Activated CD8-positive, alpha-beta memory T cell treated with anti-CD3 and anti-CD28 coated beads for 4 hours (primary cell): ENCODE data around the gene FAM72C.
"Not testable (repeated sequence)": the region's sequence is repeated elsewhere in the genome, so short reads cannot be mapped to it uniquely, and the experiment has no call there.

ENCODE experiments used
- DNase-seq, 2 donors: peaks; one replicate each; pipeline ENCODE4 v3.0.0-alpha.2; 2020; ENCODE audit warnings: low read depth in 2 of 2

The FAM72C gene

DNA sequence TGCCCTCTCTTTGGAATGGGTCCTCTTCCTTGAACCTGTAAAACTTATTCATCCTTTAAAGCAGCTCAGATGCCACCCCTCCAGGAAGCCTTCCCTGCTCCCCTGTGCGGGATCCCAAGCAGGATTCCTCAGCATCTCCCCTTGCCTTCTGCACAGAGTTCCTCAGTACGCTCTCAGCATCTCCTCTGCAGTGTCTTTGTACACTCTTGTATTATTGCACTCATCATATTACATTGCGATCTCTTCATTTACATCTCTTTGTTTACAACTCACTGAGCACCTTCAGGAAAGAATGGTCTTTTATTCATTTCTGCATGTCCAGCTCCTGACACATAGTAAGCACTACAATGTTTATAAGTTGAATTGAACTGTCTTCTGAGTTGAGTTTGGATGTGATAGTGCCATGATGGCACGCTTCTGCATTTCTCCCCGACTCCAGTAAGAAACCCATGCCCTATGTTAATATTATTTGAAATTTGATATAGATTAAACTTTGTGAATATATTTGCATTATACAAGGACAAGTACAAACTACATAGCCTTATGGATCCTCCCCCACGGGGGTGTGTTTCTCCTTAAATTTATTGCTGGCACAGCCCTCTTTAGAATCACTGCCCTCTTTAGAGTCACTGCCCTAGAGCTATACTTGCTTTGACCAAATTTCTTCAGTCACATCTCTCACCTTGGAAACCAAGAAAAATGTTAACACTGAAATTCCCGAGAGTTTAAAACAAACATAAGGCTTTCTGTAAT is 13.1 kb upstream of the FAM72C start:
- not testable (repeated sequence) for DNase-seq

DNA sequence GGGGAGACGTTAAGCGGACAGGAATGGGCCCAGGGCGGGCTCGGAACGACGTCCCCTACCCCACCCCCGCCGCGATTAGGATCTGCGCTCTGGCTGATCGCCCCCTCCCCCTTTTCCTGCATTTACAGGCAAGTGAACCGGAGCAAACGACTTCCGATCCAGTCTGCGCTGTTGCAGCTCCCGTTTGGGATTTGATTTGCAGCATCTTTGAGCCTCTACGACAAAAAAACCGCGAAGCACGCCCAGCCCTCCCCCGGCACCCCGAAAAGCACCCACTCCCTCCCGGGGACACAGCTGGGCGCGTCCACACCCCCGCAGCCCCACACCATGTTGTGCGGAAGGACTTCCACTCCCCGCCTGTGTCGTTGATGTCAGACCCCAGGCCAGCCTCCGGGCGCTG is 2.6 kb upstream of the FAM72C start:
- DNase-seq = not testable (repeated sequence)

DNA sequence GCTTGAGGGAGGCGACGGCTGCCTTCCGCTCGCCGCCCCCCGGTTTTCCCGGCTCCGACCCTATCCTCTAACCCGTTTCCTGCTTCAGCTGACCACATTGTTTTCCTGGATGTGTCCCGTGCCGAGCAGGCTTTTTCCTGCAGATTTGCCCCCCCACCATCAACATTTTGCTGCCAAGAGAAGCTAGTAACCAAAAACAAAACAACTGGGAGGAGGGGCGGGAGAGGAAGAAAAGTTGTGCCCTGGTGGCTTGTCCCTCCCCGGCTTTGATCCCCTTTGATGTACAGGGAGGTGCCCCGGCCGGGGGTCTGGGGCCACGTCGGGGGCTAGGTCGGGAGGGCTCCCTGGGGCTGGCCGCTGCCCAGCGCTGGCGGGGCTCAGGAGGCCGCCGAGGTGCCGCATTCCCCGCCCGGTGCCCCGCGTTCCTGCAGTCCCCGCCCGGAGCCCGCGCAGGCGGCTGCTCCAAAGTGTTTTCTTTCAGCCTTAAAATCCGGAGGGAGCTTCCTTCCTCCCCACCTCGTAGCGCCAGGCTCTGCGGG is 2.2 kb upstream of the FAM72C start:
- DNase-seq = not testable (repeated sequence)

DNA sequence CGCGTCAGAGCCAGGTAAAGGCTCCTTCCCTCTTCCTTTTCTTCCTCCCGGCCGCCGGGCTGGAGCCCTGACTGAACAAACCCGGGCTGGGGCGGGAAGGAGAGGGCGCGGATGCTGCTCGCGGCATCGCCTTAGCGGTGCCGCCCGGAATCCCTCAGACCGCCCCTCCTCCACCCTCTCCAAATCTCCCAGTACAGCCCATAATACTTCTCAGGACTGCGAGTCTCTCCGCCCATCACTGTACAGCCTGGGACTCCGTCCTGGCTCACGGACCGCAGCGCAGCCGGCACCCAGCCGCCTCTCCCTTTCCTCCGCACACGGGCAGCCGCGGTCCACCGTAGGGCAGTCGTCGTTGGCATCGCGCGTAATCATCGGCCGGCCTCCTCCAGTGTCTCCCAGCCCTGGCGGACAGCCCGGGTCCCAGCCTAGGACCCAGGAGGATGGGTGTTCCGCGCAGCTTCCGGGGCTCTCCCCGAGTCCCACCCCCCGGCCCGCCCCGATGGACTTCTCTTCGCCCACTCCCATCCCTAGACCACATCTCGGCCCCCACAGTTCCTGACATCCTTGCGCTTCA is 1.1 kb upstream of the FAM72C start:
- DNase-seq = not testable (repeated sequence)

DNA sequence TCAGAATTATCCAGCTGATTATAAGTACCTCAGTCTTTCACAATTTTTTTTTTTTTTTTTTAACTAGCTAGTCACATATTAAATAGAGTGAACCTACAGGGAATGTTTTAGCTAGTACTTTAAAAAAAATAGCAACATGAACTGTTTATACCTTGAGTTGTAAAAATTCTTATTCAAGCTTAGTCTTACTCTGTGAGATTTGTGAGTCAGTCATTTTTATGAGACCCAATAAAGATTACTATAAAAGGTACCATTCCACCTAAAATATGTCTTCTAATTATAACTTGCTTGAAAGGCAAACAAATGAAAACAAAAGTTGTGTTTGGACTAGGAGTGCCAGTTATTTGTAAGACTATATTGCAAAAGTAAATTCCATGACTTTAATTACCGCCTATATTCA is 5.9 kb downstream of the FAM72C start:
- DNase-seq = not testable (repeated sequence)

DNA sequence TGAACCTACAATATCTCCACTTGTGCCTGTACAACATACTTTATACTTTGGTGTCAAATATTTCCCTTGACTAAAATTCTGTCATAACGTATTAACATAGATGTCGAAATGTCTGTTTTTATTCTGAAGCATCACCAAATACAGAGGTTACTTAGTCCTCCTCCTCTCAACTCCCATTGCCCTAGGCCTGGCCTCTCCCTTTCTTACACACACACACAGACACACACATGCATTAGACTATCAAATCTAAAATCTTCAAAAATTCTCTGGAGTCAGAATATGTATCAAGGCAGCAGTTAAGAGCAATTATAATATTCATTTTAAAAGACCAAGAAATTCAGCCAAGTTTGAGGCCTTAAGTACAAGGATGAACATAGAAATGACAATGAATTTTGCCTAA is 7.5 kb downstream of the FAM72C start:
- DNase-seq = not testable (repeated sequence)

DNA sequence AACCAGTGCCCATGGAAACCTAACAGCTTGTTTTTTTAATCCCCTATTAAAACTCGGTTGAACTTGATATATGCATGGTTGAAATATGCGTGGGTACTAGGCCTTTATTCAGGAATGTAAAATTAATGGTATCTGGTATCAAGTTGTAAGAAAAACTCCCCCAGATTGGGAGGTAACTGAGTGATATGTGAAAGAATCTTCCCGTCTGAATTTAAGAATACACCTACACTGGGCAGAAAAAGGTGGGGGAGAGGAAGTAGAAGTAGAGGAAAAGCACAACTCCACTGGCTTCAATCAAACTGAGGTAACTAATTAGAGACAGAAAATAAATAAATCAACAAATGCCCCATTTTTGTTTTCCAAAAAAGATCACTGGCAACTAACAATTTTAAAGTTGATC is 15.9 kb downstream of the FAM72C start:
- DNase-seq = not testable (repeated sequence)

DNA sequence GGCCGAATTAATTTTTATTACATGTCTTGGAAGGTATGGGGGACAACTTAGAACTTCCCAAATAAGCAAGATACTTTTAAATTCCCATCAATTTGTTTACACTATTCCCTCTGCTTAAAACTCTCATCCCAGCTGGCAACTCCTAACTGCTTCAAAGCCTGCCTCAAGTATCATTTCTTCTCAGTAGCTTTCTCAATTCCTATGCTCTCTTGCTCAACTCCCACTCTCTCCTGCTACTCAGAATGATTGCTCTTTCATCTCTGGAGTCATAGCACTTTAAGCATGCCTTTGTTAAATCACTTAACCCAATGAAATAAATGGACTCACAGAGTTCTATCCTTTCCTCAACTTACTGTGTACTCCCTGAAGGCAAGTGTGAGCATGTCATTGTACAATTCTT is 18.9 kb downstream of the FAM72C start:
- DNase-seq = not testable (repeated sequence)

DNA sequence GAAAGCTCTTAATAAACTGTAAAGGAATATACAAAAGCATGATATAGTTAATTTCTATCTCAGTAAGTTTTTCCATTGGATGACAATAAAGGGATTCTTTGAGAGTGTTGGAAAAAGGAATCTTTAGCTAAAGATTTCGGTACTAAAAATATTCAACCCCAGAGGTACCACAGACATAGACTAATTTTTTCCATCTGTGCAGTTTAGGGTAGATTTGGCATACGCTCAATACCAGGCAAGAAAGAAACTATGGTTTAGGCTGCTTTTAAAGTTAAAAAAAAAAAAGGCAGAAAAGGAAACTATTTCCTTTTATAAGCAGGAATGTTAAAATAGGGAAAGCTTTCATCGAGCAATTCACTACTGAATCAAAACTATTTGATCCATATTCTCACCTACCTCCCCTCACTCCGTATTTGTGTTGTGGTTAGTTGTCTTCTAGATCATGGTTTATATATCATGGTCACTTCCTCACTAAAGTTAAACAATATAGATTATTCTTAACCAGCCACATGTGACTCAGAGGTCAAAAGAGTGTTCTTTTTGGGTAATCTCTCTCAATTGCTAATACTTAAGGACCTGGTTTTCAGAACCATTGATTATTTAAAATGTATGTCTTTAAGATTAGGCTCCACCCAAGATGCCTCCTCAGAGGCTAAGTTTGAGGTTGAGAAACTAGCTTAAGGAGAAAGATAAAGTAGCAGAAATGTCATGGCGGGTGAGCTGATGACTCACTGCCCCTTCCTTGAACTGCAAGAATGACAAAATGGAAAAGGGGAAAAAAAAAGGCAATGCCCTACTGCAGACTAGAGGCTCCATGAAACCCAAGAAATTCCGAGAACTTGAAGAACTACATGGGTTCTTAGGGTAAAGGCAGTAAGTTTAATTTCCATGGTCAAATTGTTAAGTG is 20.0 kb downstream of the FAM72C start:
- not testable (repeated sequence) for DNase-seq

DNA sequence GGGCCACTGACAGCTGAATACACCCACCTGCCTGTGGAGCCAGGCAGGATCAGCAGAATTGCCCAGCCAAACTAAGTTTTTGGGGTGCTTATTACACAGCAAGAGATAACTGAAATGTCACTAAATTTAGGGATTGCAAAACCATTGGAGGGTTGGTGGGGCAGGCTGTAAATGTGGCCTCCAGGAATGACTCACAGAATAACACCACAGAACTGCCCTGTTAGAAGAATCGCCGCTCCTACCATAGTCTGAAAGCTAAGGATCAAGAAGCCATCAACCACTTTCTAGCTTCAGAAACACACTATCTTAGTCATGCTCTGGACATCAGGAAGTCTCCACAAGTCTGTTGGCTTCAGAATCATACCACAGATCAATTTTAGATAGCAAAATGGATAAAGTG is 24.0 kb downstream of the FAM72C start:
- not testable (repeated sequence) for DNase-seq

DNA sequence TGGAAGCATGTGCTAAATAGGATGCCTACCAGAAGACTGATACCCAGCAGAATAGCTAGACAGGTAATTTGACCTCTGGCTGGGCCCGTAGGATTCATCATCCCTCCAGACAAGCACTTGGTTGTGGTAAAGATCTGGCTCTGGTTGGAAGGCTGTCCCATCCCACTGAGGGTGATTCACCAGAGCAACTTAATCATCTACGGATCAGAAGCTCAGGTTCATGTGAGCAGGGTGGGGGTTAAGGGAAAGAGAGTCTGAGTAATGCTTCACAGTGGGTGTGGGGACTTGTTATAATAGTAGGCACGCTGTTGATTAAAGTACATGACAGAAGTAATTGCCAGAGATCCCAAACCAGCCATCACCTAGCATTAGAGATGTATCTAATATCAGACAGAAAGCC is 26.5 kb downstream of the FAM72C start:
- not testable (repeated sequence) for DNase-seq

DNA sequence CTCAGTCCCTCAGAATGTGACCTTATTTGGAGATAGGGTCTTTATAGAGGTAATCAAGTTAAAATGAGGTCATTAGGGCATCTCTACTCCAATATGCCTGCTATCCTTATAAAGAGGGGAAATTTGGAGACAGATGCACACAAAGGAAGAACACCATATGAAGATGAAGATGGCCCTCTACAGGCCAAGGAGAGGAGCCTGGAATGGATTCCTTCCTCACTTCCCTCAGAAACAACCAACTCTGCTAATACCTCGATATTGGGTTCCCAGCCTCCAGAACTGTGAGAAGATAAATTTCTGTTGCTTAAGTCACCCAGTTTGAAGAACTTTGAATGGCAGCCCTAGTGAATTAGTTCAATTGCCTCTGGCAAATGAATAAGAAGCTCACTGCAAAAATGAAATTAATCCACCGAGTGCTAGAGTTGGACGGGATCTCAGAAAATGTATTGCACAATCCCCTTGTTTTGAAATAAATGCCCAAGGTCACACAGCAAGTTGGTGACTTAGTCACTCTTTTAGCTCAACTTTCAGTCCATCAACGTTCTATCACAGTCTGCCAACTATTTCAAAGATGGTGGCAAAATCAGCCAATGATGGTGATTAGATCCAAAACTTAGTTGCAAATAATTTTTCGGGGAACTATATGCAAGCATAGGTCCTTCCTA is 27.1 kb downstream of the FAM72C start:
- DNase-seq = not testable (repeated sequence)

DNA sequence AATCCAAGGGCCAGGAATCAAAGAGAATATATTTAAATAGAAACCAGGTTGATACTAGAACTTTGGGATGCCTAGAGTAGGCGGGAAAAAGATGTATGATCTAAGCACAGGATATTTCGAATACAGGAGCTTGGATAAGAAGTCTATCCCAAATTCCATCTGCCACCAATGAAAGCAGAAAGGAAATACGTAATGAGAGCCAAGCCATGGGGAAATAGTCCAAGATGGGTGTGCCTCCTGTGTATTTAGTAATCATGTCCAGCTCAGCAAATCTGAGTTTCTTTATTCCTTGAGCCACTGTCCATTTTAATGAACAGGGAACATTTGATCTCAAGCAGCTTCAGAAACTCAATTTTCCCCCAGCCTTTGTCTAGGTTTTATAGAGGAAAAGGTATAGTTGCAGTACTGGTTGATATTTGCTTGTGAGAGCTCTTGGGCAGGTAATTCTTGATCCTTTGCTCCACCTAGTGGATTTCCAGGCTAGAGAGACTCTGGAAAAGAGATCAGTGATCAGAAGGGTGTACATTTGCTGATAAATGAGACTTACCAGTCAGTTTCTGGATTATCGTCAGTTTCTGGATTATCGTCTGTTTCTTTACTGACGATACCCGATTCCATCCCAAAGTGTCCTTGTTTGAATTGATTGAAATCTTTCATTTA is 28.3 kb downstream of the FAM72C start:
- DNase-seq = not testable (repeated sequence)

DNA sequence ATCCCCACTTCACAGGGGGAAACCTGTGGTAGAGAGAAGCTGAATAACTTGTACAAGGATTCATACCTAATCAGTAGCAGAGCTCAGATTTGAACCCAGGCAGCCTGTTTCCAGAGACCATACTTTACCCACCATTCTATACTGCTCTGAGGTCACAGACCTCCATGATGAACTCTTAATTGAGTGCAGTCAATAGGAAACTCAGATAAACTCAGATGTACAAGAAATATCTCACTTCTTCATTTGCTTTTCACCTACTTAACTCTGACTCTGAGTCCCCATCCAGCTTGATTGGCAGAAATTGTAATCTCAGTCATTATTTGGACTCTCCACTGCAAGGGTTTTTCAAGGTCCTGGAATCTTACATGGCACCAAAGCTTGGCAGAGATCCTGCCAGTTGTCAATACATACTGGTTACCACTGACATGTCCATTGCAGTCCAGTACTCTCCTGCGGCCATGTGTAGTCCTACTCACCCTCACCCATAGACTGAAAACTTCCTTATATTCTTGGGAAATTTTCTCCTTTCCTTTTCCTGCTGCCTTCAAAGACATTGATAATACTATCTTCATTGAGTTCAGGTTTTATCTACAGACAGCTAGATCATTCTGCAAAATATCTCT is 29.4 kb downstream of the FAM72C start:
- DNase-seq = not testable (repeated sequence)

DNA sequence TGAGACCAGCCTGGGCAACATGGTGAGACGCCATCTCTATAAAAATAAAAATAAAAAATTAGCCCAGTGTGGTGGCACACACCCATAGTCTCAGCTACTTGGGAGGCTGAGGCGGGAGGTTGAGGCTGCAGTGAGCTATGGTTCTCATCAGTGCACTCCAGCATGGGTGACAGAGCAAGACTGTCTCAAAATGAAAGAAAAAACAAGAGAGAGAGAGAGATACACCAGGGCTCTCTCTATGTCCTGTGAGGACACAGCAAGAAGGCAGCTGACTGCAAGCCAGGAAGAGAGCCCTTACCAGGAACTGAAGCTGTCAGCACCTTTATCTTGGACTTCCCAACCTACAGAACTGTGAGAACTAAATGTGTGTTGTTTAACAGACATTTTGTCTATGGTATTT is 32.1 kb downstream of the FAM72C start:
- DNase-seq = not testable (repeated sequence)

DNA sequence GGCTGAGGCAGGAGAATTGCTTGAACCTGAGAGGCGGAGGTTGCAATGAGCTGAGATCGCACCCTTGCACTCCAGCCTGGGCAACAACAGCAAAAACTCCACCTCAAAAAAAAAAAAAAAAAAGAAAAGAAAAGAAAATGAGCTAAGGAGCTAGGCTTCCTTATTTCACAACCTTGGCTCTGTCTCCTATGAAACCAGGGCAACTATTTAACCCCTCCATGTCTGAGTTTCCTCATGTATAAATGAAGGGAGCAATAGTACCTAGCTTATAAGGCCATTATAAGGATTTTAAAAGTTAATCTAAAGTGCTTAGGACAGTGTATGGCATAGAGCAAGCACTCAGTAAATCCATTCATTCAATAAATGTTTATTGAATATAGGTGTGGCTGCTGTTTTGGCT is 32.9 kb downstream of the FAM72C start:
- not testable (repeated sequence) for DNase-seq

DNA sequence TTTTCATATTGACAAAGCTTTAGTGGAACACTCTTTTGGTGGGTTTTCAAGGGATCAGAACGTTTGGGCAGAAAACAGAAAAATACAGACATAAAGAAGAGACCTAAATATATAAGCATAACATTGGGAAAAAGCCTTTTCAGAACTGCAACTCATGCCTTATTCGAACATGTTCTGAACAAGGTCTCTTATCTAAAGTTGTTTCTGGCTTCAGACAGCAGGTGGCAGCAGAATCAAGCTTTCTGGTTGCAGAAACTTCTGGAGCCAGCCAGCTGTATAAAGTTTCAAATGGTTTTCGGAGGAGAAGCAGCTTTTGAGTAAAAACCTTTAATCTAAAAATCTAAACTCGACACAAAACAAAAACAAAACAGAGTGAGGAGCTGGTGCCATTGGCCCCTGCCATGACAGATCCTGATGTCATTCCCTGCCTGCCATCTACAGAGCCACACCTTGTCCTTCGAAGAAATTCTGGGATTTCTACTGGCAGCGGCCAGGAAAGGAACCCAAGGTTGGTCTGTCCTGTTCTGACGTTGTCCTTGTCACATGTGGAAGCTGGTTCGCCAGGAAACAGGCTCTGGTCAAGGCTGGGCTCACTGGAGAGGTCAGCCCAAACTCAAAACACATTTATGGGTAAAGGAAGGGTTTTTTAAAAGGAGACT is 35.2 kb downstream of the FAM72C start:
- peak; percentile 6 to 8 for DNase-seq

DNA sequence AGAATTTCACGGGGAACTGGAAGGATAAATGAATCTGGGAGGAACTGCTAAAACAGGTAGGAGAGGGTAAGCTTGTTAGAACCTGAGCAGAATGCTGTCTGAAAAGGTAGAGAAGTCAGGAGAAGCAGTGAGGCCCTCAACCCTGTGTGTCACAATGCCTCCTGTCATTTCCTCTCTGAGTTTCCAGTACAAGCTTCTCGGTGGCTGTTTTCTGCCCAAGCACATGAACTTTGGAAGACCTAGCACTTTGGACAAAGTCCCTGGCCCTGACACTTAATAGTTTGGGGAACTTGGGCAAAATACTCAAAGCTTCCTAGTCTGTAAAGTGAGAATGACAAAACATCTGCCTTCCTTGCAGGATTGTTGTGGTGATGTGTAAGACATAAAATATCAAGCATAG is 52.7 kb downstream of the FAM72C start:
- not testable (repeated sequence) for DNase-seq

DNA sequence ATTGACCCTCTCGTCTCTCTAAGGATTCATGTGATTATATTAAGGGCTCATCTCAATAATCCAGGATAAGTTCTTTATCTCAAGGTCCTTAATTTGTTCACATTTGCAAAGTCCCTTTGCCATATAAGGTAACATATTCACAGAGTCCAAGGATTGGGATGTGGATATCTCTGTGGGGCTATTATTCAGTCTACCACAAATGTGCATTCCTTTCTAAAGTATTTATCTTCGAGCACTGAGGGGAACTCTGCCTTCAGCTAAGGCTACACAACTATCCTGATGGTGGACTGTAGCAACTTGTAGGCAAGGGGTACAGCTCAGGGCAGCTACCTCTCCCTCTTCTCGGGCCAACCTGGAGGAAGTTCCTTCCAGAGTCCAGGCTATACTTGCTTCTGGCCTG is 53.2 kb downstream of the FAM72C start:
- DNase-seq = not testable (repeated sequence)

DNA sequence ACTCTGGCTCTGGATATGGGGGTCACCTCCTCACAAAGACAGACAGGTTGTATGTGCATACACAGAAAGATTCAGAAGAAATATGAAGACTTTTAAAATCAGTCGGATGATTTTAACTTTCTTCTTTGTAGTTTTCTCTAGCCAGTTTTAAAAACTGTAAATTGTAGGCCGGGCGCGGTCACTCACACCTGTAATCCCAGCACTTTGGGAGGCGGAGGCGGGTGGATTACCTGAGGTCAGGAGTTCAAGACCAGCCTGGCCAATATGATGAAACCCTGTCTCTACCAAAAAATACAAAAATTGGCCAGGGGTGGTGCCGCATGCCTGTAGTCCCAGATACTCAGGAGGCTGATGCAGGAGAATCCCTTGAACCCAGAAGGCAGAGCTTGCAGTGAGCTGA is 58.1 kb downstream of the FAM72C start:
- not testable (repeated sequence) for DNase-seq
